GM12892 (cell line): ENCODE measurements around the gene KREMEN1.

Experiments
- POLR2A ChIP-seq: IDR thresholded peaks from 2 replicates; pipeline ENCODE4 v1.6.1; 2011; ENCODE audit warnings: low read depth, low read length, control low read depth
- POLR2AphosphoS5 ChIP-seq: IDR thresholded peaks from 2 replicates; pipeline ENCODE4 v1.6.1; 2011; ENCODE audit warnings: low read depth, low read length, control low read depth
- TAF1 ChIP-seq: IDR thresholded peaks from 2 replicates; pipeline ENCODE4 v1.6.1; 2011; ENCODE audit warnings: low read depth, mild to moderate bottlenecking, control low read depth, low read length, borderline replicate concordance

- TF ChIP-seq POLR2A (no peak), TAF1 (no peak), POLR2AphosphoS5 (no peak)
Observed at GRCh38 chr22:29156507-29156906, 83.7 kb downstream of the KREMEN1 start.
